ENCODE results near the gene CDKL5.

DNA sequence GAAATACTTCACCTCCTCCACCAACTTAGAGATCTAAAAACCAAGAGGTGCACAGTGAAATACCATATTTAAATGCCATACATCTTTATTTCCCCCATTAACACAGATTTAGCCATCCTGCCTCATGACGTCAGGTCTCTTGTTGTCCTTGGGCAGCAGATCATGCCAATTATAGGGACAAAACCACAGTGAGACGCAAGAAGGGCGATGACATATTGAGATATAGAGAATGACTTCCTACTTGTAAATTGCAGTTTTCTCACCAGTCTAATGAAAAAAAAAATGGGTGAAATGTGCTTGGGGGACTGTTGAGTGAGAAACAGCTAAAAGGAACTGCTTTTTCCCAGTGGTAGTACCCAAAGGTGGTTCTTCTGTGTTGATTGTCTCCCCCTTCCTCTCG is 222.2 kb downstream of the CDKL5 start:
- TF ChIP-seq EZH2 (IDR thresholded peaks at IDR 0.05; ENCODE audit: insufficient read depth, low read length) = no peak
- TF ChIP-seq, protein P1, sequence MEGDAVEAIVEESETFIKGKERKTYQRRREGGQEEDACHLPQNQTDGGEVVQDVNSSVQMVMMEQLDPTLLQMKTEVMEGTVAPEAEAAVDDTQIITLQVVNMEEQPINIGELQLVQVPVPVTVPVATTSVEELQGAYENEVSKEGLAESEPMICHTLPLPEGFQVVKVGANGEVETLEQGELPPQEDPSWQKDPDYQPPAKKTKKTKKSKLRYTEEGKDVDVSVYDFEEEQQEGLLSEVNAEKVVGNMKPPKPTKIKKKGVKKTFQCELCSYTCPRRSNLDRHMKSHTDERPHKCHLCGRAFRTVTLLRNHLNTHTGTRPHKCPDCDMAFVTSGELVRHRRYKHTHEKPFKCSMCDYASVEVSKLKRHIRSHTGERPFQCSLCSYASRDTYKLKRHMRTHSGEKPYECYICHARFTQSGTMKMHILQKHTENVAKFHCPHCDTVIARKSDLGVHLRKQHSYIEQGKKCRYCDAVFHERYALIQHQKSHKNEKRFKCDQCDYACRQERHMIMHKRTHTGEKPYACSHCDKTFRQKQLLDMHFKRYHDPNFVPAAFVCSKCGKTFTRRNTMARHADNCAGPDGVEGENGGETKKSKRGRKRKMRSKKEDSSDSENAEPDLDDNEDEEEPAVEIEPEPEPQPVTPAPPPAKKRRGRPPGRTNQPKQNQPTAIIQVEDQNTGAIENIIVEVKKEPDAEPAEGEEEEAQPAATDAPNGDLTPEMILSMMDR (IDR thresholded peaks at IDR 0.05; ENCODE audit: insufficient read depth, low read depth, low read length) = no peak
